Right lung (tissue), 10 donors: Measurements from ENCODE around the gene RNU1-3. TPM values are rescaled to one million over a fixed set of nuclear protein-coding genes. Genes with fewer than 3 reads are reported as not detected.
"Not testable (repeated sequence)": the region's sequence is repeated elsewhere in the genome, so short reads cannot be mapped to it uniquely, and the experiment has no call there.

ENCODE experiments used
- DNase-seq, 2 donors: peaks; one replicate each; pipeline ENCODE4 v3.0.0-alpha.2; 2013
- long read RNA-seq, 8 donors: transcript quantifications; one replicate each; lab custom pipeline, GENCODE V29; 2026
- polyA plus RNA-seq, 5 donors: library from polyadenylated mRNA; unstranded; fragments of 120-200 nt; gene quantifications; one replicate each; pipeline versions ENCODE4 v1.2.1 to v1.2.3, GENCODE V29; 2013; ENCODE audit warnings: inconsistent platforms in 1 of 5, low replicate concordance in 1 of 5; ENCODE audit not compliant: insufficient read length in 5 of 5, insufficient read depth in 1 of 5

RNU1-3 gene
- 1 to 10 TPM in 2 of 5 donors, not detected in 3; 1.3 to 2.7 TPM for polyA plus RNA-seq
- long read RNA-seq, donor 1 = 0 reads
- long read RNA-seq, donor 2 = 0 reads
- long read RNA-seq, donor 3 = 0 reads
- long read RNA-seq, donor 4 = 0 reads
- long read RNA-seq, donor 5, partial matches to known transcripts = 0 of 1 reads
- long read RNA-seq, donor 5, other reads (novel, unspliced or antisense) = 0 of 1 reads
- long read RNA-seq, donor 6 = 0 reads
- long read RNA-seq, donor 7 = 0 reads
- long read RNA-seq, donor 8 = 0 reads

- not testable (repeated sequence) for DNase-seq
These were observed at the start of gene RNU1-3 for GRCh38 chr1:16666502-16667413. TSS of gene RNU1-3 (minus strand) at chr1:16666948.

GRCh38 chr1:16713480-16713879 lies 46.7 kb upstream of the RNU1-3 start:
- not testable (repeated sequence) for DNase-seq

GRCh38 chr1:16712984-16713383 lies 46.2 kb upstream of the RNU1-3 start:
- not testable (repeated sequence) for DNase-seq

- DNase-seq = not testable (repeated sequence)
These were observed 45.8 kb upstream of the RNU1-3 start for GRCh38 chr1:16712582-16712981.

GRCh38 chr1:16712131-16712530 lies 45.4 kb upstream of the RNU1-3 start:
- DNase-seq = not testable (repeated sequence)

- DNase-seq = not testable (repeated sequence)
These were observed 43.9 kb upstream of the RNU1-3 start for GRCh38 chr1:16710618-16711017.

- not testable (repeated sequence) for DNase-seq
These were observed 42.9 kb upstream of the RNU1-3 start for GRCh38 chr1:16709659-16710087.

GRCh38 chr1:16708704-16709103 lies 42.0 kb upstream of the RNU1-3 start:
- not testable (repeated sequence) for DNase-seq

- DNase-seq = not testable (repeated sequence)
These were observed 40.7 kb upstream of the RNU1-3 start for GRCh38 chr1:16707130-16708093.

GRCh38 chr1:16706302-16706701 lies 39.6 kb upstream of the RNU1-3 start:
- not testable (repeated sequence) for DNase-seq

GRCh38 chr1:16704502-16705100 lies 37.9 kb upstream of the RNU1-3 start:
- DNase-seq = not testable (repeated sequence)

GRCh38 chr1:16704076-16704475 lies 37.3 kb upstream of the RNU1-3 start:
- DNase-seq = not testable (repeated sequence)

- DNase-seq = not testable (repeated sequence)
These were observed 36.9 kb upstream of the RNU1-3 start for GRCh38 chr1:16703602-16704001.

GRCh38 chr1:16703141-16703540 lies 36.4 kb upstream of the RNU1-3 start:
- not testable (repeated sequence) for DNase-seq

- not testable (repeated sequence) for DNase-seq
These were observed 35.5 kb upstream of the RNU1-3 start for GRCh38 chr1:16702280-16702679.

GRCh38 chr1:16701189-16701588 lies 34.4 kb upstream of the RNU1-3 start:
- not testable (repeated sequence) for DNase-seq

GRCh38 chr1:16700138-16700895 lies 33.6 kb upstream of the RNU1-3 start:
- DNase-seq = not testable (repeated sequence)

GRCh38 chr1:16699440-16699839 lies 32.7 kb upstream of the RNU1-3 start:
- DNase-seq = not testable (repeated sequence)

GRCh38 chr1:16697152-16697551 lies 30.4 kb upstream of the RNU1-3 start:
- not testable (repeated sequence) for DNase-seq
